Lower leg skin (tissue), 4 donors: ENCODE data around the gene PTCH1. TPM values are rescaled to one million over a fixed set of nuclear protein-coding genes. Genes with fewer than 3 reads are reported as not detected.

Source experiments
- DNase-seq, 2 donors: peaks; one replicate each; pipeline ENCODE4 v3.0.0-alpha.2; 2019; ENCODE audit warnings: low spot score in 2 of 2
- H3K4me3 ChIP-seq: fragments of 200-600 bp; sonication (generic); 2 replicates; pipeline ENCODE4 v1.5.1; 2017; ENCODE audit warnings: mild to moderate bottlenecking, low read depth; ENCODE audit not compliant: poor library complexity, severe bottlenecking
- CTCF ChIP-seq, 3 donors: fragments of 450-650 bp; IDR thresholded peaks; one replicate each; pipeline ENCODE4 v1.5.1; 2016; ENCODE audit warnings: antibody characterized with exemption in 3 of 3, mild to moderate bottlenecking in 3 of 3, moderate library complexity in 2 of 3
- POLR2A ChIP-seq, 2 donors: fragments of 450-650 bp; IDR thresholded peaks; one replicate each; pipeline ENCODE4 v1.6.1; 2016 to 2017; ENCODE audit warnings: antibody characterized with exemption in 2 of 2, mild to moderate bottlenecking in 1 of 2, moderate library complexity in 1 of 2
- WGBS, 2 donors: methylation state at CpG; one replicate each; pipeline ENCODE4 v1.1.5; 2018; 5-methylcytosine and 5-hydroxymethylcytosine counted together
- intact Hi-C: fragments of 100-400 bp; cut with DNase I; formaldehyde crosslinking; loops from one replicate; pipeline ENCODE4 v1.15.0; 2023; ENCODE audit warnings: low total_unique reads
- total RNA-seq, 4 donors: library from RNA; depleted of rRNA; stranded (reverse); fragments of >200 nt; gene quantifications; one replicate each; pipeline ENCODE4 v1.1.0, GENCODE V29; 2016

Gene PTCH1
- total RNA-seq, 4 donors from 2014 or later: 16.5 to 25.6 (median 20.9) TPM

DNA sequence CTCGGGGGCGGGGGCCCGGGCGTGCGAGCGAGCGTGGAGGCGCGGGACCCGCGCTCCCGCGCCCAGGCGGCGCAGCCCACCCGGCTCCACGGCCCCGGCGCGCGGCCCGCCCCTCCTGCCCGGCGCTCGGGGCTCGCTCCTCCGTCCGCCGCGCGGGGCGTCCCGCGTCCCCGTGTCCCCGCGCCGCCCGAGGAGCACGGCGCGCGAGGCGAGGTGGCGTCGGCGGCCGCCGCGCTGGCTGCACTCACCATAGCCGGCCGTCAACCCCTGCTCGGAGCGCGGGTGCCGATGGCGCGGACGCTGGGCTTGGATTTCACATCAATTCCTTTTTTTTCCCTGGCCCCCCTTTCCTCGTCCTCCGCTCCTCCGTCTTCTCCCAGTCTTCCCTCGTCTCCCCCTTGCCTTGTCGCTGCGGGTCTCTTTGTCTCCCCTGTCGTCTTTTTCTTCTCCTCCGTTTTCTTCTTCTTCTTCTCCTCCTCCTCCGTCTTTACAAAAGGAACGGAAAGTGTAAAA lies 494 bp downstream of the PTCH1 start:
- WGBS, 2 donors: 1 to 2% methylated on average over 32 to 43 of the region's 69 CpGs
- H3K4me3 ChIP-seq: peak overlapping the region; percentile 35
- no peak for DNase-seq
- no peak for TF ChIP-seq POLR2A (IDR thresholded peaks at IDR 0.05)
- no peak for TF ChIP-seq CTCF (IDR thresholded peaks at IDR 0.05)
- intact Hi-C loops: no loop called here

DNA sequence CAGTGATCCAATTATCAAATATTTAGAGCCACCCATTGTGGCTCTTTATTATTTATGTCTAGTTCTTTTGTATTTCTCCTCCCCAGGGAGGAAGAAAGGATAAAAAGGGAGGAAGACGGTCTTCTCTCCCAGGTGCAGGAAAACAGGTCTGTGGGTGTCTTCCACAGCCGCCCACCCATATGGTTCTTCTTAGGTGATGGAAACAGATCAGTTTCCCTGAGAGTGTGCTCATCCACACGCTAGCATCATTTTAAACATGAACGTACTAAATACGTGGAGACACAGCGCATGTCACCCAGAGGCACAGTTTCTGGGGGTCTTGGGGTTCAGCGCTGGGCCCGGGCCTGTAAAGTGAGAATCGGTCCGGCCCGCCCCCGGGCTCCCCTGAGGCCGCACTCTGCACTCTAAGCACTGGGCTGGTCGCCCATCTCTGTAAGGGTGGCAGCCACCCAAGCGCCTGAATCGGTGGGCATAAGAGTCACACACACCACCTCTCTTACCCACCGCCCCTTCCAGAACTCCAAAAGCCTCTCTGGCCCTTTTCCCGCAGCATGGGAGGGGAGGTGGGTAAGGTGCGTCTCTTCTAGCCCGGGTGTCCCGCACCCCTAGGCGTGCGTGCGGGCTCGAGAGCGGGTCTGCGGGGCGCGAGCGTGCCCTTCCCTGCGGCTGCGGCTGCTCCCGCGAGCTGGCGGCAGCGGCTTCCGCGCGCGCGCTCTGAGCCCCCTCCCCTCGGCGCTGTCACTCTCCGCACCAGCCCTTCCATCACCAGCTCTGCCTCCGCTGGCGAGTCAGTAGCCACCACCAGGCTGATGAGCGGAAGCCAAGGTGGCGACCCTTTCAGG lies 1.3 kb downstream of the PTCH1 start:
- peak overlapping the region; percentile 7 for H3K4me3 ChIP-seq
- no peak for DNase-seq
- TF ChIP-seq POLR2A (IDR thresholded peaks at IDR 0.05) (no peak), CTCF (IDR thresholded peaks at IDR 0.05) (no peak)
- intact Hi-C loops: no loop called here
- 14 to 18% methylated on average over 22 to 45 of the region's 48 CpGs for WGBS, 2 donors

DNA sequence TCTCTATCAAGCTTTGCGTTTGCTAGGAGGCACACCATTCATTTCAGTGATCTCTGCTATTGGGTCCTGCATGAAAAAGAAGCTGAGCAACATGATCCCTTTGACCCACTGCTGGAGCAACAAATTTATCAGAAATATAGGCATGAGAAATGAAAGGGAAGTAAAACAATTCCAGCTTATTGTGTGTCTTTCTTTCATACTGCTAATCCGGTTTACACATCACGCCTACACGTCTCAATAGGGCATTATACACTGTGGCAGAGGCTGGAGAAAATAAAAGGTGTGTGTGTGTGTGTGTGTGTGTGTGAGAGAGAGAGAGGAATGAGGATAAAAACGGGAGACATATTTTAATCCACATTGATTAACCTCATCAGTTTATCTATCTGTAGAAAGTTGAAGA lies 2.4 kb downstream of the PTCH1 start:
- no peak overlapping the region for H3K4me3 ChIP-seq

GRCh38 chr9:95513711-95514110 lies 3.1 kb downstream of the PTCH1 start:
- no peak for TF ChIP-seq CTCF (IDR thresholded peaks at IDR 0.05)
- H3K4me3 ChIP-seq: no peak overlapping the region
- intact Hi-C loops: no loop called here
- 73 to 80% methylated on average over 4 of the region's 4 CpGs for WGBS, 2 donors
- no peak for DNase-seq

More for the DNA sequence above, 2.4 kb downstream of the PTCH1 start:
- intact Hi-C loops: no loop called here
- 80 to 81% methylated on average over 5 of the region's 5 CpGs for WGBS, 2 donors
- TF ChIP-seq POLR2A (IDR thresholded peaks at IDR 0.05): no peak
- no peak for TF ChIP-seq CTCF (IDR thresholded peaks at IDR 0.05)
- DNase-seq: no peak

GRCh38 chr9:95512709-95513095 lies 4.1 kb downstream of the PTCH1 start:
- intact Hi-C loops: no loop called here
- 76 to 77% methylated on average over 2 of the region's 2 CpGs for WGBS, 2 donors
- TF ChIP-seq POLR2A (IDR thresholded peaks at IDR 0.05): no peak
- TF ChIP-seq CTCF (IDR thresholded peaks at IDR 0.05): no peak
- H3K4me3 ChIP-seq: no peak overlapping the region
- DNase-seq: no peak
